ENCODE measurements around the gene YWHAG. TPM values are rescaled to one million over a fixed set of nuclear protein-coding genes. Genes with fewer than 3 reads are reported as not detected.
A peak's percentile ranks its signal among the peaks of the same experiment; 100 is the strongest.

YWHAG gene
- total and polyA plus RNA-seq, 9 of the 15 experiments (the other 6 are each of a cell fraction or from before 2014, with no cell fraction given): 30.4 to 246 (median 94.5) TPM

GRCh38 chr7:76317782-76318487 is 40.9 kb downstream of the YWHAG start (continued):
- TF ChIP-seq MYC (IDR thresholded peaks at IDR 0.05; ENCODE audit: low read depth, low read length) (no peak), MYC (CRISPR knock-in tag; IDR thresholded peaks at IDR 0.05; ENCODE audit: borderline replicate concordance, low read depth) (no peak), MITF (IDR thresholded peaks at IDR 0.05) (no peak), ETV6 (IDR thresholded peaks at IDR 0.05; ENCODE audit: borderline replicate concordance in 1 of 2, low read depth in 2 of 2, low read length in 1 of 2) (no peak), ETV6 (CRISPR knock-in tag; IDR thresholded peaks at IDR 0.05; ENCODE audit: borderline replicate concordance) (no peak), MYNN (IDR thresholded peaks at IDR 0.05) (peak; percentile 71), MYNN (CRISPR knock-in tag; IDR thresholded peaks at IDR 0.05) (no peak), FOSL1 (tag; conservative IDR thresholded peaks at IDR 0.05) (no peak), ZNF57 (CRISPR knock-in tag; IDR thresholded peaks at IDR 0.05) (no peak), MXI1 (IDR thresholded peaks at IDR 0.05; ENCODE audit: low read depth, low read length) (peak; percentile 72; the same call in 1 of the 2 replicates), ZNF707 (CRISPR knock-in tag; conservative IDR thresholded peaks at IDR 0.05) (no peak), TCFL5 (CRISPR knock-in tag; conservative IDR thresholded peaks at IDR 0.05) (no peak), RBM39 (optimal IDR thresholded peaks at IDR 0.05; ENCODE audit: low read depth, low read length) (no peak), DEAF1 (CRISPR knock-in tag; IDR thresholded peaks at IDR 0.05) (no peak), ILK (tag; IDR thresholded peaks at IDR 0.05; ENCODE audit: borderline replicate concordance, low read depth) (no peak), ERF (CRISPR knock-in tag; IDR thresholded peaks at IDR 0.05) (no peak), USF1 (CRISPR knock-in tag; IDR thresholded peaks at IDR 0.05) (no peak), ATF3 (IDR thresholded peaks at IDR 0.05) (peak; percentile 43; the same call in 1 of the 2 replicates), ATF3 (CRISPR knock-in tag; conservative IDR thresholded peaks at IDR 0.05) (no peak), PRPF4 (IDR thresholded peaks at IDR 0.05; ENCODE audit: insufficient read depth, low read depth, low read length, poor library complexity, severe bottlenecking) (no peak), CBX5 (IDR thresholded peaks at IDR 0.05; ENCODE audit: borderline replicate concordance, low read depth) (no peak), OTX1 (CRISPR knock-in tag; IDR thresholded peaks at IDR 0.05) (0 out of 2 replicates have a peak, but pooled peaks have one; percentile 50), TEAD2 (tag; IDR thresholded peaks at IDR 0.05) (no peak), MAZ (CRISPR knock-in tag; conservative IDR thresholded peaks at IDR 0.05 in 1 of 2, IDR thresholded peaks at IDR 0.05 in 1 of 2) (peak in 1 of 2 experiments; percentile 83; a peak in 2 of 4 replicates), ZNF232 (CRISPR knock-in tag; IDR thresholded peaks at IDR 0.05) (no peak), RFX7 (CRISPR knock-in tag; IDR thresholded peaks at IDR 0.05) (no peak)
